ENCODE measurements around the gene GUCY2C. TPM values are rescaled to one million over a fixed set of nuclear protein-coding genes. Genes with fewer than 3 reads are reported as not detected.

GUCY2C gene
- total RNA-seq, 1 experiment from 2014 or later: not detected

GRCh38 chr12:14665354-14666348 is 30.7 kb downstream of the GUCY2C start:
- Histone ChIP-seq H3K4me3 (ENCODE audit: low read depth, low read length, poor library complexity, severe bottlenecking) (no peak overlapping the region), H3K36me3 (ENCODE audit: insufficient read depth, low read length, poor library complexity, severe bottlenecking) (no peaks in the 10 kb centered on the region), H3K27me3 (replicated peaks; ENCODE audit: insufficient read depth, low read depth, low read length, poor library complexity) (no peaks in the 10 kb centered on the region), H3K9me3 (ENCODE audit: low read depth, low read length, poor library complexity, severe bottlenecking) (no peaks in the 10 kb centered on the region), H3K4me1 (ENCODE audit: insufficient read depth, low read length, poor library complexity, severe bottlenecking) (no peaks in the 10 kb centered on the region), H3K27ac (ENCODE audit: low read depth, low read length, poor library complexity, severe bottlenecking) (no peak overlapping the region)
- CTCF ChIA-PET: interaction anchor here (0.5 to 1.1 kb wide), 3 partner anchors 12 to 329 kb away, joined by 3 to 7 read pairs (median 4); no protein-coding TSS in a partner anchor
- BruUV-seq (replicated peaks): no TSS peak
- TF ChIP-seq CTCF (conservative IDR thresholded peaks at IDR 0.05; ENCODE audit: low read depth, low read length): no peak
- TF ChIP-seq EZH2 (IDR thresholded peaks at IDR 0.05; ENCODE audit: borderline replicate concordance, low read depth, low read length, poor library complexity, severe bottlenecking): no peak
- POLR2A ChIA-PET (ENCODE audit: low non-redundant PET): no interaction called here
- intact Hi-C loops (cut with micrococcal nuclease; ENCODE audit: unreplicated experiment): loop anchor here (2.0 kb wide), 1 partner anchor 427 kb away; no protein-coding TSS in a partner anchor
- no peak for DNase-seq (ENCODE audit: low spot score)

- Histone ChIP-seq H3K4me1 (ENCODE audit: insufficient read depth, low read length, poor library complexity, severe bottlenecking) (no peaks in the 10 kb centered on the region), H3K36me3 (ENCODE audit: insufficient read depth, low read length, poor library complexity, severe bottlenecking) (no peaks in the 10 kb centered on the region), H3K27me3 (replicated peaks; ENCODE audit: insufficient read depth, low read depth, low read length, poor library complexity) (no peaks in the 10 kb centered on the region), H3K27ac (ENCODE audit: low read depth, low read length, poor library complexity, severe bottlenecking) (no peak overlapping the region), H3K4me3 (ENCODE audit: low read depth, low read length, poor library complexity, severe bottlenecking) (no peak overlapping the region), H3K9me3 (ENCODE audit: low read depth, low read length, poor library complexity, severe bottlenecking) (no peaks in the 10 kb centered on the region)
- POLR2A ChIA-PET (ENCODE audit: low non-redundant PET): no interaction called here
- CTCF ChIA-PET: interaction anchor here (0.5 to 1.1 kb wide), 2 partner anchors 105 to 379 kb away, joined by 3 read pairs; no protein-coding TSS in a partner anchor
- DNase-seq (ENCODE audit: low spot score): peak; percentile 65
- no TSS peak for BruUV-seq (replicated peaks)
- TF ChIP-seq EZH2 (IDR thresholded peaks at IDR 0.05; ENCODE audit: borderline replicate concordance, low read depth, low read length, poor library complexity, severe bottlenecking) (no peak), CTCF (conservative IDR thresholded peaks at IDR 0.05; ENCODE audit: low read depth, low read length) (peak; percentile 78)
- intact Hi-C loops (cut with micrococcal nuclease; ENCODE audit: unreplicated experiment): loop anchor here (1.0 to 2.0 kb wide), 3 partner anchors 34 to 426 kb away; no protein-coding TSS in a partner anchor
Measured at GRCh38 chr12:14664434-14665023, 31.9 kb downstream of the GUCY2C start.

- intact Hi-C loops (cut with micrococcal nuclease; ENCODE audit: unreplicated experiment): no loop called here
- Histone ChIP-seq H3K9me3 (ENCODE audit: low read depth, low read length, poor library complexity, severe bottlenecking) (no peaks in the 10 kb centered on the region), H3K27ac (ENCODE audit: low read depth, low read length, poor library complexity, severe bottlenecking) (no peak overlapping the region), H3K36me3 (ENCODE audit: insufficient read depth, low read length, poor library complexity, severe bottlenecking) (no peaks in the 10 kb centered on the region), H3K4me3 (ENCODE audit: low read depth, low read length, poor library complexity, severe bottlenecking) (no peak overlapping the region), H3K4me1 (ENCODE audit: insufficient read depth, low read length, poor library complexity, severe bottlenecking) (no peaks in the 10 kb centered on the region), H3K27me3 (replicated peaks; ENCODE audit: insufficient read depth, low read depth, low read length, poor library complexity) (no peaks in the 10 kb centered on the region)
- TF ChIP-seq CTCF (conservative IDR thresholded peaks at IDR 0.05; ENCODE audit: low read depth, low read length): no peak
- TF ChIP-seq EZH2 (IDR thresholded peaks at IDR 0.05; ENCODE audit: borderline replicate concordance, low read depth, low read length, poor library complexity, severe bottlenecking): no peak
- ChIA-PET POLR2A (ENCODE audit: low non-redundant PET) (no interaction called here), CTCF (no interaction called here)
- no peak for DNase-seq (ENCODE audit: low spot score)
- BruUV-seq (replicated peaks): no TSS peak
Measured at GRCh38 chr12:14663002-14663401, 33.4 kb downstream of the GUCY2C start.
